Skeletal muscle cell (primary cell): ENCODE data around the gene SLIT1.

Source experiments
- DNase-seq: peaks from one replicate; pipeline ENCODE4 v3.0.0-alpha.2; 2010; ENCODE audit warnings: low read depth
- H3K4me3 ChIP-seq: 2 replicates; pipeline ENCODE4 v1.5.1; 2011; ENCODE audit warnings: low read depth, mild to moderate bottlenecking, control low read depth, low read length, moderate library complexity

Gene SLIT1

GRCh38 chr10:96973809-96974747 is 211.7 kb downstream of the SLIT1 start:
- no peak overlapping the region for H3K4me3 ChIP-seq
- no peak for DNase-seq

DNA sequence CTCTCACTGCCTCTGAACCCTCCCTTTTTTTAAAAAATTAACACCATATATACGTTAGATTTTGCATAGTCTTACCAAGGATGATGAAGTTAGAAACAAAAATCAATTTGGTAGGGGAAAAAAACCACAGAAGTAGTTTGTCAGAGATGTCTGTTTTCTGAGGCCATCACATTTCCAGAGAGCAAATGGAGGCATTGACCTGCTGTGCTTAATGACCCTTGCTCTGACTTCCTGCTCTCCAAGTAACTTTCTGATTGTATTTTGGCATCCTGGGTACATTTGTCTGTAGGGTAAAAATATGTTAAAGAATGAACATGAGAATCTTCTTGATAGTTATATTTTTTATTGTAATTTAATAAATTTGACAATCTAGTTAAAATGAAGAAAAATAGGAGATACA is 213.5 kb downstream of the SLIT1 start:
- no peak overlapping the region for H3K4me3 ChIP-seq
- DNase-seq, result no peak

DNA sequence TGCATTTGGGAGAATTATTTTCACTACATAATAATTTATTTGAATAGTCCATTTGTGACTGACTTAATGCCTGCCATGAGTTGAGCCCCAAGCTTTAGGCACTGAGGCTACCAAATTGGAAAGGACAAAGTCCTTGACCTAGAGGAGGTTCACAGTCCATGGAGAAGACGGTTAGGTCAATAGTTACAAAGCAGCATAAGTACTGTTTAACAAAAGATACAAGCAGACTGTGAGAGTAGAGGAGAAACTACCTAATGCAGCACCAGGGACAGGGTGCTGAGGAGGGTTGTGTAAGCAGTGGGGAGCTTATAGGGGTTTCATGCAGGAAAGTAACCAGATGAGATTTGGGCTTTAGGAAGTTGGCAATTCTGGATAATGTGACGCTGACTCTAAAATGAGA is 214.4 kb downstream of the SLIT1 start:
- H3K4me3 ChIP-seq, result no peak overlapping the region
- DNase-seq, result no peak

DNA sequence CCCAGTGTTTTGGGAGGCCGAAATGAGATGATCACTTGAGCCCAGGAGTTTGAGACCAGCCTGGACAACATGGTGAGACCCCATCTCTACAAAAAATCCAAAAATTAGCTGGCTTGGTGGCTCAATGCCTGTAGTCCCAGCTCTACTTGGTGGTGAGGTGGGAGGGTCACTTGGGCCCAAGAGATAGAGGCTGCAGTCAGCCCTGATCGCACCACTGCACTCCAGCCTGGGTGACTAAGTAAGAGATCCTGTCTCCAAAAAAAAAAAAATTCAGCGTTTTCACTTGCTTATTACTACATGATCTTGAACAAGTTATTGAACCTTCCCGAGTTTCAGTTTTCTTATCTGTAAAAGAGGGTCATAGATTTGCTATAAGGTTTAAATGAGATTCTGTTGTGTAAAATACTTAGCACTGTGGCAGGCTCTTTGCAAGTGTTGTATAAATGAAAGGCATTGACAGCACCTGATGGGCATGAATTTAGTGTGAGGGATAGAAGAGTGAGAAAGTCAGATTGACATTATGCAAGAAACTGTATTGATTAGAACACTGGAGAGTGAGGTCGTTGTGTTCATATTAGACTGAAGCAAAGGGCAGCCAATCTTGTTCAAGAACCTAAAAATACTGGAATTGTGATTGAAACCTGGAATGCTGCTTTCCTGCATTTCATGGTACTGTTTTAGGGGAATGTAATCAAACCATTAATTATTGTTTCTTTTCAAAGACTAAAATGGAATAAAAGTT is 216.9 kb downstream of the SLIT1 start:
- H3K4me3 ChIP-seq, result no peak overlapping the region
- no peak for DNase-seq

DNA sequence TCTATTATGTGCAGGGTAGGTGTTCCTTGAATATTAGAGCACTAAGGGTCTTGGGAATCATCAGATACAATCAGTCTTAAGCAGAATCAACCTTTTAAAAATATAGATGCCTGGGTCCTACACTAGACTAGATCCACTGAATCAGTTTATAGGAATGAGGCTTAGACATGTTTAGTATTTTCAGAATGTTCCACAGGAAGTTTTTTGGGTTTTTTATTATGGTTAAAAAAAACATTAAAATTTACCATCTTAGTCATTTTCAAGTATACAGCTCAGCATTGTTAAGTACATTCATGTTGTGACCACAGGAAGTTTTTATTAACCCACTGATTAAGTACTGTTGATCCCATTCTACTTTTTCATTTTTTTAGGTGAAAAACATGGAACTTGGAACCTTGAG is 217.9 kb downstream of the SLIT1 start:
- H3K4me3 ChIP-seq, result no peak overlapping the region
- DNase-seq, result no peak

GRCh38 chr10:96964131-96964530 is 221.6 kb downstream of the SLIT1 start:
- no peak overlapping the region for H3K4me3 ChIP-seq

GRCh38 chr10:96960872-96961271 is 224.9 kb downstream of the SLIT1 start:
- H3K4me3 ChIP-seq, result no peak overlapping the region
- DNase-seq, result no peak

More at GRCh38 chr10:96964131-96964530, 221.6 kb downstream of the SLIT1 start:
- DNase-seq, result no peak

GRCh38 chr10:96959733-96960132 is 226.0 kb downstream of the SLIT1 start:
- no peak overlapping the region for H3K4me3 ChIP-seq
- DNase-seq, result no peak

DNA sequence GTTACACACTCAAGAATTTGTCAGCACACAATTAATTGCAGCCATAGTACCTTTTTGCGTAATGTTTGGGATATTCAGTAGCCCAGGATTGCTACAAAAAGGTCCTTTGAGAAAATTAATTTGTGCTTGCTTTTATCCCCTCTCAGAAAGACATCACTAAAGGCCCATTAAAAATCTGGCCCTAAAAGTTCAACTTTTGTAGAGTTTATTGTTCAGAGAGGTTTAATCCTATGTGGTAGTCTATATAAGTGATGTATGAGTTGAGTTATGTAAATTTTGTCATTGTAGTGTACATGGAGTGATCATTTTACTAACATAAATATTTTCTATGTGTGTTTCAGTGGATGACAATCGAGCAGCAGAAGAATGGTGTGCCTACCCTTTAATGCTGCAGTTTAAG is 227.7 kb downstream of the SLIT1 start:
- no peak for DNase-seq
- no peak overlapping the region for H3K4me3 ChIP-seq

GRCh38 chr10:96955794-96956193 is 230.0 kb downstream of the SLIT1 start:
- DNase-seq, result no peak
- no peak overlapping the region for H3K4me3 ChIP-seq

GRCh38 chr10:96951954-96952353 is 233.8 kb downstream of the SLIT1 start:
- no peak for DNase-seq
- no peak overlapping the region for H3K4me3 ChIP-seq

- H3K4me3 ChIP-seq, result no peak overlapping the region
- DNase-seq, result no peak
Observed at GRCh38 chr10:96949039-96949683, 236.6 kb downstream of the SLIT1 start.
